ENCODE results near the gene SF3B3.

DNA sequence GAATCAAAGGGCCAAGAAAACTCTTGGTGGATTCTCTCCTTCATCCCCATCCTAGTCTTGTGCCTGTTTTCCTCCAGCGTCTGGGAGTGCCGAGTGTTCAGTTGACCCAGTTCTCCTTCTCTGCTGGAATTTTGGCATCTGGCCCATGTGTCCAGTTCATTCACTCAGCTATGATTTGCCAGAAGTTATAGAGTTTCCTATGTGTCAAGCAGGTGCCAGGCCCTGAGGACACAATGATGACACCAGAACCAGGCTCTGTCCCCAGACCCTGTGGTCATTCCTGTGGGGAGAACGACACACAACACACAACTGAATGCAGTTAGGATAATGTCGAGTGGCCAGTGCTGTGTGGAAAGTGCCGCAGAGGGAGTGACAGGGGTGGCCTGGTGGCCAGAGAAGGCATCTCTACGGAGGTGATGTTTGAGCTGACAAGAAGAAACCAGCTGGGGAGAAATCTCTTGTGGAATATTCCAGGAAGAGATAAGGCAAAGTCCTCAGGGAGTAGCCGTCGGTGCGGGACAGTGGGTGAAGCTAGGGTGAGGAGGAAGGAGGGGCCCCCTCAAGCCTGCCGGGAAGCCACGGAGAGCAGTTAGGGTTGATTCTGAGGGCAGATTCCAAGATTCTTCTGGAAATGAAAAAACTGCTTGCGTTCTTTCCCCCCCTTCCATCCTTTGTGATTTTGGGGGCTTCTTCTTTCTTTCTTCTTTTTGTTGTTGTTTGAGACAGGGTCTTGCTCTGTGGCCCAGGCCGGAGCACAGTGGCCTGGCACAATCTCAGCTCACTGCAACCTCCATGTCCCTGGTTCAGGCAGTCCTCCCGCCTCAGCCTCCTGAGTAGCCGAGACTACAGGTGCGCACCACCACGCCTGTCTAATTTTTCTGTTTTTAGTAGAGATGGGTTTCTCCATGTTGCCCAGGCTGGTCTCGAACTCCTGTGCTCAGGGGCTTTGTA, 86.9 kb downstream of the SF3B3 start:
- TF ChIP-seq, protein P1, sequence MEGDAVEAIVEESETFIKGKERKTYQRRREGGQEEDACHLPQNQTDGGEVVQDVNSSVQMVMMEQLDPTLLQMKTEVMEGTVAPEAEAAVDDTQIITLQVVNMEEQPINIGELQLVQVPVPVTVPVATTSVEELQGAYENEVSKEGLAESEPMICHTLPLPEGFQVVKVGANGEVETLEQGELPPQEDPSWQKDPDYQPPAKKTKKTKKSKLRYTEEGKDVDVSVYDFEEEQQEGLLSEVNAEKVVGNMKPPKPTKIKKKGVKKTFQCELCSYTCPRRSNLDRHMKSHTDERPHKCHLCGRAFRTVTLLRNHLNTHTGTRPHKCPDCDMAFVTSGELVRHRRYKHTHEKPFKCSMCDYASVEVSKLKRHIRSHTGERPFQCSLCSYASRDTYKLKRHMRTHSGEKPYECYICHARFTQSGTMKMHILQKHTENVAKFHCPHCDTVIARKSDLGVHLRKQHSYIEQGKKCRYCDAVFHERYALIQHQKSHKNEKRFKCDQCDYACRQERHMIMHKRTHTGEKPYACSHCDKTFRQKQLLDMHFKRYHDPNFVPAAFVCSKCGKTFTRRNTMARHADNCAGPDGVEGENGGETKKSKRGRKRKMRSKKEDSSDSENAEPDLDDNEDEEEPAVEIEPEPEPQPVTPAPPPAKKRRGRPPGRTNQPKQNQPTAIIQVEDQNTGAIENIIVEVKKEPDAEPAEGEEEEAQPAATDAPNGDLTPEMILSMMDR (IDR thresholded peaks at IDR 0.05; ENCODE audit: low read depth, low read length): no peak
- TF ChIP-seq MYC (IDR thresholded peaks at IDR 0.05; ENCODE audit: low read depth, low read length) (no peak), POLR2A (IDR thresholded peaks at IDR 0.05; ENCODE audit: extremely low read depth, insufficient read length) (no peak)
